ENCODE measurements around the gene PELI2. TPM values are rescaled to one million over a fixed set of nuclear protein-coding genes. Genes with fewer than 3 reads are reported as not detected.

The PELI2 gene
- total and polyA plus RNA-seq, 2 of the 4 experiments (the other 2 are of a cell fraction), result 6.0 to 36.7 TPM

DNA sequence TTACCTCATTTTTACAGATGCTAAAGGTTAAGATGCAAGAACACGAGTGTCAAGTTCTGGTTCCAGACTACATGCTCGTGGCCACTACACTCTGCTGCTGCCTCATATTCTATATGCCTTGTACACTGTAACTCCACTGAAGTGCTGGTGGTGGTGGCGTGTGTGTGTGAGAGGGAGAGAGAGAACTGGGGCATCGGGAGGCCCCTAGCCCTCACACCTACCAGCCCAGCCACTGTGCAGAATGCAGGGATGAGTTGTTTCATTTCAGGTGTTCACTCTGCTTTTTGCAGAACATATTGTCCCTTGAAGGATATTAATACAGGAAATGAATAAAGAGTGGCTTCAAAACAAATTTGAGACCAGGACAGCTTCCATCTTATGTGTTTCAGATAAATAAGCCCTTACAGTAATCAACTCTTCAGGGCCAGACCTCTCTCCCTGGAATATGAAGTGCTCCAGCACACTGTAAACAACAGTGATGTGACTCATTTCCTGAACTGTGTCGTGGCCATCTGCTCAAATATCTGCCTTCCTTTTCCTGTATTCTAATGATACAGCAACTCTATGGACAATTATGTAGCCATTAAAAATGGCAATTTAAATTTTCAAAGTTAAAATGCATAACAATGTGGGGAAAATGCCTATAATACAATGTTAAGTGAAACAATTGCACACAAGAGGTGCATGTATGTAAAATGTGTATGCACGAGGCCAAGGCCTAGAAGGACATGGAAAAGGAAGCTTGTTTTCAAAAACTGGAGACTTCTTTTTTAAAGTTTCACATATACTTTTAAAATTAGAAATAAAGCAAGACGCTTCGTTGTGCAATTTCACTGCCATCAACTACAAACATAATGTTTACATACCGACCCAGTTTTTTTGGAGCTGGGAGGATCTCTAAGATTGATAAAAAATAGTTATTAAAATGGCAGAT, 215.4 kb downstream of the PELI2 start:
- WGBS, 2 experiments (ENCODE audit: extremely low coverage in 2 of 2, insufficient read length in 1 of 2), result no CpG with 5 or more reads among the region's 9 CpGs
- peak overlapping the region; percentile 49 for H3K4me2 ChIP-seq (ENCODE audit: low read depth, low read length)
- H2AFZ ChIP-seq (replicated peaks; ENCODE audit: low read length, poor library complexity), result peak overlapping the region; percentile 71

More for the DNA sequence above, 215.4 kb downstream of the PELI2 start:
- dilution Hi-C loops (cut with HindIII; ENCODE audit: low sequenced_read_pairs, unreplicated experiment), result no loop called here
- H2AK5ac ChIP-seq (ENCODE audit: low read depth, low read length), result peak overlapping the region; percentile 98
- peak overlapping the region; percentile 12 for H3K9ac ChIP-seq (ENCODE audit: low read depth, low read length)
- BruUV-seq (replicated peaks), result no TSS peak
- ATAC-seq (ENCODE audit: low read depth) (peak; percentile 95), DNase-seq (peak; percentile 93)
- peaks cover 13% of the 10 kb centered on the region for H3K9me1 ChIP-seq (ENCODE audit: insufficient read depth, low read length)
- H3K27me3 ChIP-seq (ENCODE audit: control insufficient read depth, insufficient read depth, low read length), result no peaks in the 10 kb centered on the region
- intact Hi-C loops (cut with micrococcal nuclease), result loop anchor here (1.0 kb wide), 1 partner anchor 138 kb away; no protein-coding TSS in a partner anchor
- no peak overlapping the region for H3K4me3 ChIP-seq (ENCODE audit: insufficient read depth, low read depth, low read length)
- ChIA-PET POLR2A (ENCODE audit: unreplicated experiment) (interaction anchor here (1.2 kb wide), 1 partner anchor 8 kb away, joined by 3 read pairs; no protein-coding TSS in a partner anchor), CTCF (interaction anchor here (0.6 to 0.7 kb wide), 2 partner anchors 9 to 208 kb away, joined by 3 read pairs; no protein-coding TSS in a partner anchor)
- peak overlapping the region; percentile 74 for H2AK9ac ChIP-seq (replicated peaks; ENCODE audit: low read depth, low read length, poor library complexity)
- H4K5ac ChIP-seq (ENCODE audit: low read depth, low read length), result peak overlapping the region; percentile 93
- H2BK15ac ChIP-seq (ENCODE audit: low read depth, low read length), result peak overlapping the region; percentile 98
- TF ChIP-seq NFE2L2 (IDR thresholded peaks at IDR 0.05; ENCODE audit: low read depth, low read length) (peak; percentile 75; the same call in 1 of the 2 replicates), CEBPB (IDR thresholded peaks at IDR 0.05; ENCODE audit: low read depth, low read length) (0 out of 2 replicates have a peak, but pooled peaks have one; percentile 18), FOS (IDR thresholded peaks at IDR 0.05; ENCODE audit: low read depth, low read length) (peak; percentile 78; the same call in 1 of the 2 replicates), MAFK (IDR thresholded peaks at IDR 0.05; ENCODE audit: low read depth, low read length) (peak; percentile 19; the same call in 1 of the 2 replicates), SMC3 (IDR thresholded peaks at IDR 0.05; ENCODE audit: low read depth, low read length) (no peak)
- TF ChIP-seq, protein P1, sequence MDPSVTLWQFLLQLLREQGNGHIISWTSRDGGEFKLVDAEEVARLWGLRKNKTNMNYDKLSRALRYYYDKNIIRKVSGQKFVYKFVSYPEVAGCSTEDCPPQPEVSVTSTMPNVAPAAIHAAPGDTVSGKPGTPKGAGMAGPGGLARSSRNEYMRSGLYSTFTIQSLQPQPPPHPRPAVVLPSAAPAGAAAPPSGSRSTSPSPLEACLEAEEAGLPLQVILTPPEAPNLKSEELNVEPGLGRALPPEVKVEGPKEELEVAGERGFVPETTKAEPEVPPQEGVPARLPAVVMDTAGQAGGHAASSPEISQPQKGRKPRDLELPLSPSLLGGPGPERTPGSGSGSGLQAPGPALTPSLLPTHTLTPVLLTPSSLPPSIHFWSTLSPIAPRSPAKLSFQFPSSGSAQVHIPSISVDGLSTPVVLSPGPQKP (IDR thresholded peaks at IDR 0.05; ENCODE audit: borderline replicate concordance, low read depth, low read length), result no peak
- in situ Hi-C loops (cut with MboI; ENCODE audit: low sequenced_read_pairs), result loop anchor here (25.0 kb wide), 1 partner anchor 896 kb away; the partner anchor contains the start of gene TBPL2
- H3K23ac ChIP-seq (ENCODE audit: low read depth, low read length), result peak overlapping the region; percentile 94
- peak overlapping the region; percentile 99 for H2BK20ac ChIP-seq (ENCODE audit: low read depth, low read length)
- H3K36me3 ChIP-seq (ENCODE audit: control insufficient read depth, insufficient read depth, low read length), result no peaks in the 10 kb centered on the region
- H3K9me3 ChIP-seq (ENCODE audit: control insufficient read depth, insufficient read depth, low read length), result no peaks in the 10 kb centered on the region
- H4K20me1 ChIP-seq (ENCODE audit: insufficient read depth, low read length), result no peaks in the 10 kb centered on the region
- peak overlapping the region; percentile 96 for H3K27ac ChIP-seq (ENCODE audit: insufficient read depth, low read length)
- H3K18ac ChIP-seq (ENCODE audit: low read depth, low read length), result peak overlapping the region; percentile 97
- peak overlapping the region; percentile 72 for H3K56ac ChIP-seq (ENCODE audit: extremely low read depth, insufficient read depth, low read length)
- H2BK120ac ChIP-seq (ENCODE audit: low read depth, low read length), result peak overlapping the region; percentile 99
- peak overlapping the region; percentile 96 for H4K91ac ChIP-seq (ENCODE audit: insufficient read depth, low read depth, low read length)
- peaks cover 12% of the 10 kb centered on the region for H3K4me1 ChIP-seq (ENCODE audit: control insufficient read depth, insufficient read depth, low read length)
- H4K8ac ChIP-seq (ENCODE audit: low read depth in 2 of 2, low read length in 2 of 2), result peak overlapping the region; percentile 77 to 95
- H3K14ac ChIP-seq (replicated peaks; ENCODE audit: low read depth, low read length), result peak overlapping the region; percentile 95
- peak overlapping the region; percentile 99 for H2BK5ac ChIP-seq (ENCODE audit: low read depth, low read length, poor library complexity, severe bottlenecking)
- H3K79me1 ChIP-seq (ENCODE audit: low read depth in 1 of 2, low read length in 2 of 2), result no peaks in the 10 kb centered on the region
- peak overlapping the region; percentile 99 for H3K4ac ChIP-seq (ENCODE audit: low read depth, low read length)
